KG1 (cell line): ENCODE measurements around the gene PLOD1.
"Not testable (repeated sequence)": the region's sequence is repeated elsewhere in the genome, so short reads cannot be mapped to it uniquely, and the experiment has no call there.

ENCODE experiments used
- DNase-seq: peaks from one replicate; lab custom pipeline; 2025; lab: John Stamatoyannopoulos, UW

Gene PLOD1

DNA sequence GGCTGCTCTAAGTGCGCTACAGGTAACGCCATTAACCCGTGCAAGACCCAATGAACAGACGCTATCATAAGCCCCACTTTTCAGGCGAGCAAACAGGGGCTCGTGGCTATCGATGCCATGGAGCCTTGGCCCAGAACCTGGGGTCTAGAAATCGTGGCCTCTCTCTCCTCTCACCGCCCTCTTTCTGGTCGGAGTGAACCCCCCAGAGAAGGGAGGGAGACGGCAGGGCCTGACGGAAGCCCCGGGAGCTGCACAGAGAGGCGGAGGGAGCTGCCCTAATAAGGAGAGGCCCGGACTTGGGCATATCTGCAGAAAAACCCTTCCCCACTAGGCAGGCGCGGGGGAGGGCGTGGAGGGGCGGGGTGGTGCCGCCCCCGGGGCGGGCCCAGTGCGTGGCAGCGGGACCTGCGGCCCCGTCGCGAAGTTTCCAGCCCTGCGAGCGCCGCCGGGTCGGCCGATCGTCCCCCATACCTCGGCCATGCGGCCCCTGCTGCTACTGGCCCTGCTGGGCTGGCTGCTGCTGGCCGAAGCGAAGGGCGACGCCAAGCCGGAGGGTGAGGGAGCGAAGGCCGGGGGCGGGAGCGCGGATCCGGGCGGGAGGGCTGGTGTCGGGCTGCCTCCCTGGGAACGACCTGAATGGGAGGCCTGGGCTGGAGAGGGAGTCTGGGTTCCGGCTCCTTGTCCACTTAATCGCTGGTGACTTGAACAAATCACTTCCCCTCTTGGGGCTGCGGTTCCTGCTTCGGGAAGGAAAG lies at the start of gene PLOD1:
TSS of gene PLOD1 (plus strand) at position 416 of the 755 bp plus-strand sequence. CDS start at position 479, 63 bp downstream.
- DNase-seq, result peak; percentile 48

DNA sequence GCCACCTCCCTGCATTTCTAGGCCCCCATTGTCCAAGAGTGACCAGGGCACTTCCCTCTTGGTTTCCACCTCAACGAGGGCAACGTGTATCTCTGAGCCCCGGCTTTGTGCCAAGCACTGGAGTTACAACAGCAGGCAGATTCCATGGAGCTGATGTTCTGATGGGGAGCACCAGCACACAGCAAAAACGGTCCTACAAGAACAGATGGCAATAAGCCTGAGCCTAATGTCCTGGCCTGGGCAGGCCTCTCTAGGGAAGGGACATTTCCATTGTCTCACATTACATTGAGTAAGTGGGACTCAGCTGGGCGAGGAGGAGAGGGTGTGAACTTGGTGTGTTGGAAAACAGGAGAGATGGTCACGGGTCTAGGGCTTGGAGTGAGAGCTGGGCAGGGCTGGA lies 48.6 kb upstream of the PLOD1 start:
- no peak for DNase-seq

DNA sequence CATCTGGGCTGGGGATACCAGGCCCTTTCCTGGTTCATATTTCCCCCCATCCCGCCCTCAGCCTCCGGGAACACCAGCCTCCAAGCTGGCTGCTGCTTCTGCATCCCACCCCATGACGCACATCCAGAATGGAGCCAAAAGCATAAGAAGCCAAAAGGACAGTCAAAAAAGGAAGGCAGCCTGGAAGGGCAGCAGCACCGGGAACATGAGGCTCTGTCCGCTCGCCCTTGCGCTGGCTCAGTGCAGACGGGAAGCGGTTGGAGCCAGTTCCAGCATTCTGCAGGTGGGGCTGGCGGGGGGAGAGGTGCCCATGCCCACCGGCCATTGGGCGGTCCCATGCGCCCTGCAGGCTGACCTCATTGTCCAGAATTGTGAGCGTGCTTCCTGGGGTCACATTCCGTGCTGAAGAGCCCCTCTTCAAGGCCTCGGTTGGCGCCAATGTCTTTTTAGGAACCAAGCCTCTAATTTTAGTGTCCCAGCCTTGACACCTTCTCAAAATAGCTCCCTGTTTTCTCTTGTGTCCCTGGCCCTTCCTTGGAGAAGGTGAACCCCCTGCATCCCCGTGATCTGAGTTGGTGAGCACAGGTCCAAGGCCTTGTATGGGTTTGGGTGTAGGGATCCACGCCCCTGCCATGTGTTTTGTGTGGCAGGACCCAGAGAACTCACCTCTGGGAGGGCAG lies 47.4 kb upstream of the PLOD1 start:
- DNase-seq, result no peak

GRCh38 chr1:11887666-11888007 lies 46.9 kb upstream of the PLOD1 start:
- DNase-seq, result no peak

DNA sequence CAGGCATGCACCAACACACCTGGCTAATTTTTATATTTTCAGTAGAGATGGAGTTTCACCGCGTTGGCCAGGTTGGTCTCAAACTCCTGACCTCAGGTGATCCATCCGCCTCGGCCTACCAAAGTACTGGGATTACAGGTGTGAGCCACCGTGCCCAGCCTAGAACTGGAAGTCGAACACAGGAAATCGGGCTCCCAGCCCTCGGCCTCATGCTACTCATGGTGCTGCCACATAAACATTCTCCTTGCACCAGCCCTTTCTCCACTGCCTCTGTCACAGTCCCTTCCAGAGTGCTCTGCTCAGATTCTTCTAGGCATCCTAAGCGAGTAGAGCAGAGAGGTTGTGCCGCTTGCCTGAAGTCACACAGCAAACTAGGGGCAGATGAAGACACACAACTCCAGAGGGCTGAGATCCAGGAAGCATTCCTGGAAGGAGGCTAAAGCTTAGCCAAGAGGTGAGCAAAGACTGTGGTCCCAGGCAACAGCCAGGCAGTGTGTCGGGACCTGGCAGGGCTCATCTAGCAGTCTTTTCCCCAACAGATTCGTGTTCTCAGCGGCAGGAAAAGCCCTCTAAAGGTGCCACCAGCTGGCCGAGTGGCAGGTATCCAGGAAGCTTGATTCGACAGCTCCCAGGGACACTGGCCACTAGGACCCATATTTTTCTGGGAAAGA lies 46.2 kb upstream of the PLOD1 start:
- DNase-seq, result no peak

- no peak for DNase-seq
These were observed 45.7 kb upstream of the PLOD1 start for GRCh38 chr1:11888877-11889208.

GRCh38 chr1:11891433-11892186 lies 42.9 kb upstream of the PLOD1 start:
- no peak for DNase-seq

- peak; percentile 21 for DNase-seq
These were observed 40.6 kb upstream of the PLOD1 start for GRCh38 chr1:11893907-11894251.

- not testable (repeated sequence) for DNase-seq
These were observed 40.0 kb upstream of the PLOD1 start for GRCh38 chr1:11894501-11894900.

DNA sequence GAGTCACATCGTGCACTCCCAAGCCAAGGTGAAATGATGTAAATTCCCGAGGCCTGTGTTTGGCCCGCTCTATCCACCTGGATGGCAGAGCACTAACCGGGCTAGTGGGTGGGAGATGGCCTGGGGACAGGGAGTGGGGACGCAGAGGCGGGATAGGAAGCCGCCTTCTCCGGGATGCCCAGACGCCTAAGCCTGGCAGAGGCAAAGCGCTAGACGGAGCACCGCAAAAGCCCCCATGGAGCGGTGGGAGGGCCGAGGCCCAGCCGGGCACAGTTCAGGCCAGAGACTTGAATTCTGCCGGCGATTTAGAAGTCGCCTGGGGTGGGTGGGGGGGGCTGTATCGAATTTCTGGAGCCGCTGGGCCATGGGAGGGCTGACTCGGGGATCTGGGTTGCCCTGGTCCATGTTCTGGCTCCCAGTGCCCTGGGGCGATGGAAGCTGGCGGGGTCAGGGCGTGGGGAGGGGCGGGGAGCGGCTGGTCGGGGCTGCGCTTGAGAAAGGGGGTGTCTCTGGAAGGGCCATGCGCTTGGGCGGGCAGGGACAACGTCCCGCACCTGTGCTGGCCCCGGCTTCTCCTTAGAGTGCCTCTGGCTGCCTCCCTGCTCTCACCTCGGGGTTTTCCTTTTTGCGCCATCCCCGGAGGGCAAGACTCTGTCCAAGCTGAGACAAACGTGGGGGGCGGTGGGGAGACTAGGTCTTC lies 36.3 kb upstream of the PLOD1 start:
- no peak for DNase-seq

DNA sequence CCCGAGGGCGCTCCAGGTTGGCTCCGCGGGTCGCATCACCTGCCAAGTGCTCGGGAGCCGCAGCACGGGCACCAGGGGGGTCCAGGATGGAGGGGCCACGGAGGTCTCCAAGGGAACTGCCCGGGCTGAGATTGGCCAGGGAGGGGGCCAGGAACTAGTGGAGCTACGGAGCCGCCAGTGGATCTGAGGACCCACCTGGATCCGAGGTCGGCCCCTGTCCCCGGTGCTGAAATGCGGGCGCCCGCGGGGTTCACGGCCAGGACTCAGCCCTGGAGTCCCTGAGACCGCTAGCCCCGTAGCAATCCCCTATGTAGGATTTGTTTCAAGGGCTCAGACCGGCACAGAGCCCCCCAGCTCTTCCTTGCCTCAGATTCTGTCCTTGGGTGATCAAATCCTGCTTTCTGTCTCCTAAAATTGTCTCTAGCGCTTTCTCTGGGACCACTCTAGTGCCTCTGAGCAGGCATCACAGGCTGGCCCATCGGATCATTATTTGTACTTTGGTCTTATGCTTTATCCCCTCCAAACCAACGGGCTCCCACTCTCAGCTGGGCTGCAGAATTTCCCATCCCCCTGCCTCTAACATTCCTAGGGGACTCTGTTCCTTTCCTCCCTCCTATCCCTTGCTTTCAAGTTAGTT lies 35.6 kb upstream of the PLOD1 start:
- DNase-seq, result no peak

GRCh38 chr1:11901446-11901845 lies 33.1 kb upstream of the PLOD1 start:
- DNase-seq, result not testable (repeated sequence)

DNA sequence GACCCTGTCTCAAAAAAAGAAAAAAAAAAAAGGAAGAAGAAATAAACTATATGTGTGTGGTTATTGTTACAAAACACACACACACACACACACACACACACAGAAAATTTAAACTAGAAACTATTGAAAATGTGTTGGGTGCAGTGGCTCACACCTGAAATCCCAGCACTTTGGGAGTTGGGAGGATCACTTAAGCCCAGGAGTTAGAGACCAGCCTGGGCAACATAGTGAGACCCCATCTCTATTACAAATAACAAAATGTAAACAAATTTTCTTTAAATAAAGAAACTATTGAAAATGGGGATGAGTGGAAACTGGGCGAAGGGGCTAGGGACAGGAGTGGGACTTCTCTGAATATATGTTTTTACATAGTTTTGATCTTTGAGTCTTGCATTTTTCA lies 31.3 kb upstream of the PLOD1 start:
- DNase-seq, result no peak

DNA sequence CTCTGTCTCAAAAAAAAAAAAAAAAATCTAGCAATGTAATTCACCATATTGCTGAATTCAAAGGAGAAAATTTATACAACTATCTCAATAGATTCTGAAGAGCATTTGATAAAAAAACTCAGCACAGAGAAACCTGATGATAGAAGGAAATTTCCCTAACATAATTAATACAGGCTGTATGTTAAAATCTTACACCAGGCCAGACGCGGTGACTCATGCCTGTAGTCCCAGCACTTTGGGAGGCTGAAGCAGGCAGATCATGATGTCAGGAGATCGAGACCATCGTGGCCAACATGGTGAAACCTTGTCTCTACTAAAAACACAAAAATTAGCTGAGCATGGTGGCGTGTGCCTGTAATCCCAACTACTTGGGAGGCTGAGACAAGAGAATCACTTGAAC lies 30.4 kb upstream of the PLOD1 start:
- DNase-seq, result not testable (repeated sequence)

- no peak for DNase-seq
These were observed 29.5 kb upstream of the PLOD1 start for GRCh38 chr1:11904978-11905377.

- DNase-seq, result no peak
These were observed 27.6 kb upstream of the PLOD1 start for GRCh38 chr1:11906870-11907269.

DNA sequence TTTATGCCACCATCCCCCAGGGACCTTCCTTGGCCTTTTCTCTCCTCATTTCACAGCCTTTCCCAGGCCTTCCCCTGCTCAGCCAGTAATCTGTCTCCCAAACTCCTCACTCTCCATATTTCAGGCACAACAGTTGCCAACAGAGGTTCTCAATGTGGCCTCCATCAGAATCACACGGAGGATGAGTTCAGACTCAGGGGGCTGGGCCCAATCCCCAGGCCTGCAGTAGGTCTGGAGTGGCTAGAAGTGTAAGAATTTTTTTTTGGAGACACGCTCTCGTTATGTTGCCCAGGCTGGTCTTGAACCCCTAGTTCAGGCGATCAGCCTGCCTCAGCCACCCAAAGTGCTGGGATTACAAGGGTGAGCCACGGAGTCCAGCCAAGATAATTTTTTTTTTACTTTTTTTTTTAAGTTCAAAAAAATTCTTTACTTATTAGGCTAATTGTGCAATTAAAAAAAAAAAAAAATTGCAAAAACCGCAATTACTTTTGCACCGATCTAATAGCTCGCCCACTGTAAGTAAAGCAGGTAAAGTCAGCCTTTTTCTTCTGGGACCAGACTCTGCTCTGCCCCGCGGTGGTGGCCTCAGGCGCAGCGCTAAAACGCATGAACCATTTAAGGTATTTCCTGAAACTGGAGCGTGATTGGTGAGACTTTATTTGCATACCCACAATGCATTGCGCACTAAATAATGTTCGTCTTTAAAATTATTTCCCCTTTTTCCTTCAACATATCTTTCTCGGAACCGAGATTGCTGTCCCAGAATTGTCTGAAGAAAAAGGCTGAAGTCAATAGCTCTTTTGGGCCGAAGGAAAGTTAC lies 27.0 kb upstream of the PLOD1 start:
- peak; percentile 99 for DNase-seq

- DNase-seq, result peak; percentile 99
These were observed 26.3 kb upstream of the PLOD1 start for GRCh38 chr1:11908095-11908675.

GRCh38 chr1:11910914-11911228 lies 23.6 kb upstream of the PLOD1 start:
- not testable (repeated sequence) for DNase-seq

- no peak for DNase-seq
These were observed 22.5 kb upstream of the PLOD1 start for GRCh38 chr1:11912000-11912399.
